Embryonic facial prominence (tissue), 1 donor: Measurements from ENCODE around the gene RPN2.

Experiments used
- DNase-seq: peaks from one replicate; pipeline ENCODE4 v3.0.0-alpha.2; 2016; ENCODE audit errors: extremely low spot score

The RPN2 gene

GRCh38 chr20:37266940-37267666 is 88.0 kb downstream of the RPN2 start:
- no peak for DNase-seq

DNA sequence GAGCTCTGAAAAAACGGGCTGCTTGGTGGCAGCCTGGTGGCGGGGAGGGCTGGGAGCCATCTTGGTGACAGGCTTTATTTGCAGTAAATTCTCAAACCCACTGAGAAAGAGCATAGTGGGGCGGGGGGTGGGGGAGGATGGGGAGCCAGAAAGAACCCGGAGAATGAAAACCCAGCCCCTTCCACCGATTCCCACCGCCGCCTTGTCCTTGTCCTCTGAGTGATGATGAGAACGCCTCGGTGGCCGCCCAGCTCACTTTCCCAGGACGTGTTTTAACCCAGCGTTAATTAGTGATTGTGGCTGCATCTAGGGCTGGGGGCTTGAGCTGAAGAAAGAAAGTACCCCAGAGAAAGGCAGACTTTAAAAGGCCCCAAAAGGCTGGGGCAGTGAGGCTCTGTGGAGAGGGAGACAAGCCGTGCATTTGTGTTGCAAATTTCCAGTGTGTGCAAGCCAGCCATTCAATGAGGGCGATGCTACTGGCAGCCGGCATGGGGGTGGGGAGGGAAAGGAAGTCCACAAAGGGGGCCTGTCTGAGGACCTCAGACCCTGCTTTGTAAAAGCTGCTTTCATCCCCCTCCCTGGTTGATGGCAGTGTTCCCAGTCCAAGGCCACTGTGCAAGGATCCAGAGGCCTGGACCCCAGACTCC is 88.7 kb downstream of the RPN2 start:
- DNase-seq, result no peak

GRCh38 chr20:37270576-37271420 is 91.7 kb downstream of the RPN2 start:
- no peak for DNase-seq

- DNase-seq, result no peak
These were observed 92.3 kb downstream of the RPN2 start for GRCh38 chr20:37271421-37271768.

GRCh38 chr20:37273988-37274387 is 94.9 kb downstream of the RPN2 start:
- no peak for DNase-seq

DNA sequence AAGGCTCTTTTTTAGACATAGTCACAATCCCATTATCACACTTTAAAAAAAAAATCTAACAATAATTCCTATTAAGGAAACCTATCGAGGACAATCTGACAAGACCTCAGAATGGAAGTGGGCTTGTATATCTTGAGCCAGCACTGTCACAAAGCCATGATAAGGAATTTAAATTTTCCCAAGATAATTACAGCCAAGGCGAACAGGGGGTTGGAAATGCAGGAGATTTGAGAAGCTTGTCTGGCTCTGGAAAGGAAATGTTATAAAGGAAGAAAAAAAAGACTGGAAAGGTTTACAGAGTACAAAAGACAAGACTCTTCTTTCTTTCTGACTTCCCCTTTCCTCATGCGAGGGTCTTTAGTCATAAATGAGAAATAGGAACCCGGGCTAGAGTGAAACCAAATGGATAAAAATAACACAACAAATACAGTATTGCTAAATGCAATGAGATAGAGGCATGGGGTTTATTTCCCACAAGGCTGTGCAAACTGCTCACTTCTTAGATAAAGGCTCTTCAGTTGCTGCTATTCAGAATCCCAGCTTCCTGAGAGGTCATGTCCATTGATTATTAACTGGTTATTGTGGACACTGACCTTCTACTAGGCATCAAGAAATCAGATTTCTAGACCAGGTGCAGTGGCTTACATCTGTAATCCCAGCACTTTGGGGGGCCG is 95.9 kb downstream of the RPN2 start:
- no peak for DNase-seq

DNA sequence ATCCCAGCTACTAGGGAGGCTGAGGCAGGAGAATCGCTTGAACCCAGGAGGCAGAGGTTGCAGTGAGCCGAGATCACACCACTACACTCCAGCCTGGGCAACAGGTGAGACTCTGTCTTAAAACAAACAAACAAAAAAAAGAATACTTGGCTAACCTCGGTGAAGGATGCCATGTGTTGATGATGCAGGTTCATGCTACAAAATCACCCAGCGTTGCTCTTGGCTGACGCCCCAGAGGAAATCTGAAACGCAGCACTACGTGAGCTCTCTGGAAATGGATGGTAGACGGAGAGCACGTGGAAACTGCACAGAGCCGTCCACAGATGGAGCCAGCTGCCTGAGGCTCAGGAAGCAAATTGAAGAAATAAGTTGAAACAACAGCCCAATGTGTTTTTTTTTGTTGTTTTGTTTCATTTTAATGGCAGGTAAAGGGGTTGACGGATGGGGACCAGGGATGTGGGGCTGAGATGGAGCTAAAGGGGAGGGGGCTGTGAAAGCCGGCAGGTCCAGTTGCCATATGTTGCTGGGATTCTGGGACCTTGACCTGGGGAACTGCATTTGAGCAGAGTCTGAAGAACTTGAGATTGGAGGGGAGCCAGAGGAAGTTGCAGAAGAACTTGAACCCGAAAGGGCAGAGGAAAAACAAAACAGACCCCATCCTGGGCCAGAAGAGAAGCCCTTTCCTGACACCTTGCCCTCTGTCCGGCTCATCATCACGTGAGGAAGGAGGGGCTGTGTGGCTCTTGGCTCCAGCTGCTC is 97.5 kb downstream of the RPN2 start:
- no peak for DNase-seq

DNA sequence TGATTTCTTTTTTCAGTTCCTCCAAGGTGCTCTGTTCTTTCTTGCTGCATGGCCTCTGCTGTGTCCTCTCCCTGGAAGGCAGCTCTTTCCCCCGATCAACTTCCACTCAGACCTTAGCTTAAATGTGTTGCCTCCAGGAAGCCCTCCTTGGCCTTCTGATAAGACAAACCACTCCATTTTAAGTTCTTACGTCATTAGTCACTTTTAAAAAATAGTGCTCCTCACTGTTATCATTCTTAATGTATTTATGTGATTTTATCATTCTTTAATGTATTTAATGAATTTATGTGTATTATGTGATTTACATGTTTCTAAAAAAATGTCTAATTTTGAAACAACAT is 98.1 kb downstream of the RPN2 start:
- no peak for DNase-seq

DNA sequence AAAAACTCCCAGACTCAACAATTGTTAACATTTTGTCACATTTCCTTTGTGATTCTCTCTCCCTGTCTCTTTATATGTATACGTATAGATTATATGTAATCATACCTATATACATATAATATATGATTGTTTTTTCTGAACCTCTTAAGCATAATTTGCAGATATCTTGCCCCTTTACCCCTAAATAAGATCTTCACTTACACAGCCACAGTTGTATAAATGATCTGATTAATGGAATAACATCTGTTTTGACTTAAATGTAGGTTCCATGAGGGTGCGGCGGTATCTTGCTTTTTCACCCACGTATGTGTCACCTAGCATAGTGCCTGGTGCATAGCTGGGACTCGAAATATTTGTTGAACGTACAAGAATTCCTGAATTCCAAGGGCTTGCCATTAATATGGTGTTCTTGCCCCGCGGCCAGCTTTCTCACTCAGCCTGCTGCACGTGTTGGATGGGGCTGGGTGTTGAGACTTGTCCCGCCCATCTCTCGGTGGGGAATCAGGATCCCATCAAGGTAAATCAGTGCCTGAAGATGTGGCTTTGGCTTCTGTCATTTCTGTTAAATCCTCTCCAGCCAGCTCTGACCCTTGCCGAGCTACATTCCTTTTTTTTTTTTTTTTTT is 99.9 kb downstream of the RPN2 start:
- DNase-seq, result no peak

DNA sequence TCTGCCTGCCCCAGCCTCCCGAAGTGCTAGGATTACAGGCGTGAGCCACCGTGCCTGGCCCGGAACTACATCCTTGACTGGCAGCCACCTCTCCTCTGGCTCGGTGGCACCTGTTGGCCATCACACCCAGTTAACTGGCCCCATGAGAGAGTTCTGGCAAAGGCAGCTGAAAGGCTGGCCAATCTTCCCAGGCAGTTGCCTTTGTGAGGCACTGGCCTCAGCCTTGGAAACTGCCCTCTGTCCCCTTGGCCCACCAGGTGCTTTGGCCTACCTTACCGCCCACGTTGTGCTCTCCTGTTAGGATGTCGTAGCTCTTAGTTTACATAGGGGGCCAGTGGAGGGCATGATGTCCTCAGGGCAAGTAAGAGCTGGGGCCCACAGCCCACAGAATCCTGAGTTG is 100.7 kb downstream of the RPN2 start:
- DNase-seq, result no peak

DNA sequence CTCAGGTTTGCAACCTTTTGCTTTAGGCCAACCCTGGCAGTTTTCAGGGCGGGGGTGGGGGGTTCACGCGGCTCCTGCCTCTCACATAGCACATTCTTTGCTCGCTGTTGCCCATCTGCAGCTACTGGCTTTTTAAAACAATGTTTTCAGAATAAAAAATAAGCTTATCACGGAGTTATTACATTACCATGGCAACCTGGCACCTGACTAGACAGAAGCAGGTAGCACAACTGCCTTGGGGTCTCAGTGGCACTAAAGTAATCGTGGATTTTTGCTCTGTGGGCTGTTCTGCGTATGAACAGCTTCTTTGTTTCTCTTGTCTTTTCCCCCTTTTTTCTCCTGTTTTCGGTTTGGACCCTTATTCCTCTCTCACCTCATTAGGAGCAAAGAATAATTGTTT is 101.3 kb downstream of the RPN2 start:
- DNase-seq, result no peak

- no peak for DNase-seq
These were observed 103.4 kb downstream of the RPN2 start for GRCh38 chr20:37282556-37282955.

DNA sequence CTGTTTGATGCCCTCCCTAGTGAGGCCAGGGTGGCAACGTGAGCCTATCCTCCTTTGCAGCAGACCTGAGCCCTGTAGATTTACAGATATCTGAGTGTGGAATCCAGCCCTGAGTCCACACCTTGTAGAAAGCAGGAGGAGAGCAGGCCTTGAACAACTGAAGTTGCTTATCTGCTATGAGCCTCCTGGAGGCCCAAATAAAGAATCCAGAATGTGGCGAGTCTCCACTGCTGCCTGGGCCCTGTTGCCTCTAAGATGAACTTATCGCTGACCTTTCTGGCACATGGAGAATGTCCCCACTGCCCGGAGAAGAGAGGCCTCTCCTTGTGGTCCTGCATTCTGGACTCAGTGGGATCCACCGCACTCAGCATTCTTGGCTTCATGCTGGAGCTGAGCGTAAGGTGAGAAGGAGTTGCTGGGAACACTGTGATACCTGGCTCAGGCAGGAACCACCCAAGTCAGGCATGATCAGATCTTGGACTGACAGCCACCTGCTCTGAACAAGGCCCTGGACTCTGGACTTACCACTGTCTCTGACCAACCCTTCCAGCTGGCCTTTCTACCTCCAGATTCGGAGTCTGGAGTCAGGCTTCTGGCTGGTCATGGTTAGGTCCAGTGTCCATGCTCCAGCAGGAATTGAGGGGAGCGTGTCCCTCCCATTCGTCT is 104.5 kb downstream of the RPN2 start:
- no peak for DNase-seq

DNA sequence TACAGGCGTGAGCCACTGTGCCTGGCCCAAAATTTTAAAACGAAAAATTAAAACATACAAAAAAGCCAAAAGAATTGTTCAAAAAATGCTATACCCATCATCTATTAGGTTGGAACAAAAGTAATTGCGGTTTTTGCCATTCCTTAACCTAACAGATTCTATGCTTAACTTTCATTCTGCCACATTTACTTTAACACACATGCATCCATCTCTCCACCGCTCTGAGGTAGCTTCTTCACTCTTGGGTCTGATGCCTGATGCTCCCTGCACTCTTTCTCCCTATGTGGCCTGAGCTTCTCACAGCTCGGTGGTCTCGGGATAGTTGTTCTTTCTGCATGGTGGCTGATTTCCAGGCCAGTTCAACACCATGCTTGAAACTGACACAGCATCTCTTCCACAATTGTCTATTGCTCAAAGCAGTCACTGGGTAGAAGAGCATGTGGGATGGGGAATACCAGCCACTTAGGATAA is 105.6 kb downstream of the RPN2 start:
- no peak for DNase-seq

DNA sequence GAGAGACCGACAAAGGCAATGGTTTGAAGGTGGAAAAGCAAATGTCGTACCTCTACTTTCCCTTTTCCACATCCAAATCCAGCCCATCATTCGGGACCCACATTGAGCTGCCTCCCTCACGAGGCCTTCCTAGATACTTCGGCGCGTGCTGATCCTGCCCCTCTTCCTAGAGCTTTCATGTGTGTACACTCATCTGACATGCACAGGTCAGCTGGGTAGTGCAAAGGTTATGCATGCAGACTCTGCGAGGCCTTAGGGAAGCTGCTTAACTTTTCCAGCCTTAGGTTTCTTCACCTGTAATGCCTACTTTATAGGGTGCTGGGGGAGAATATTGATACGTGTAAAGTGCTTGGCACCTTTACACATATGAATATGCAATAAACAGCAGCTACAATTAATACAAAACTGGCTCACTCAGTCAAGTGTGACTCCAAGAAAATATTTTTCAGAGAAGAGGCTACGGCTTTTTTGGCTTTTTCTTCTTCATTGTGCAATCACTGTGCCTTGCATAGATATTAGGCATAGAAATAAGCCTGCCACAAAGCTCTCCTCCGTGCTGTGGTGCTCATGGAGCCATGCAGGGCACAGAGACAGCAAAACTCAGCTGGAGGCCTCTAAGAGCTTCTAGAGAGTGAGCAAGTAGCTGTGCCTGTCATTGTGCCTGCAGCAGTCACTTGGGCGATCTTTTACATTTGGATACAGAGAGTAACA is 106.7 kb downstream of the RPN2 start:
- no peak for DNase-seq

GRCh38 chr20:37288091-37288490 is 109.0 kb downstream of the RPN2 start:
- no peak for DNase-seq

GRCh38 chr20:37290158-37290810 is 111.2 kb downstream of the RPN2 start:
- no peak for DNase-seq
